Measurements from ENCODE around the gene EPB41L3.

GRCh38 chr18:5420906-5421305, 122.9 kb downstream of the EPB41L3 start:
- TF ChIP-seq CTCF (IDR thresholded peaks at IDR 0.05; ENCODE audit: poor library complexity), result no peak
- TF ChIP-seq EZH2 (IDR thresholded peaks at IDR 0.05; ENCODE audit: borderline replicate concordance), result no peak
